ENCODE data around the gene NAA35.
A peak's percentile ranks its signal among the peaks of the same experiment; 100 is the strongest.
"Not testable (repeated sequence)": the region's sequence is repeated elsewhere in the genome, so short reads cannot be mapped to it uniquely, and the experiment has no call there.

NAA35 gene

GRCh38 chr9:85940832-85941621, at the start of gene NAA35:
TSS of gene NAA35 (plus strand) at chr9:85941146. CDS start at chr9:85942160, 1,014 bp downstream.
- peak within 1 kb of the TSS; percentile 87 for H3K27ac ChIP-seq
- DNase-seq (ENCODE audit: low read depth, low spot score) = peak; percentile 87

- H3K27ac ChIP-seq = no peak overlapping the region
- no peak for DNase-seq (ENCODE audit: low read depth, low spot score)
These were observed 48.5 kb upstream of the NAA35 start for GRCh38 chr9:85892401-85892800.

- no peak overlapping the region for H3K27ac ChIP-seq
- DNase-seq (ENCODE audit: low read depth, low spot score) = no peak
These were observed 45.3 kb upstream of the NAA35 start for GRCh38 chr9:85895685-85896084.

- no peak overlapping the region for H3K27ac ChIP-seq
- DNase-seq (ENCODE audit: low read depth, low spot score) = no peak
These were observed 43.1 kb upstream of the NAA35 start for GRCh38 chr9:85897848-85898247.

GRCh38 chr9:85898332-85898731, 42.6 kb upstream of the NAA35 start:
- DNase-seq (ENCODE audit: low read depth, low spot score) = no peak
- H3K27ac ChIP-seq = no peak overlapping the region

GRCh38 chr9:85899388-85899787, 41.6 kb upstream of the NAA35 start:
- DNase-seq (ENCODE audit: low read depth, low spot score) = no peak
- no peak overlapping the region for H3K27ac ChIP-seq

- DNase-seq (ENCODE audit: low read depth, low spot score) = peak; percentile 2
- H3K27ac ChIP-seq = no peak overlapping the region
These were observed 40.3 kb upstream of the NAA35 start for GRCh38 chr9:85900504-85901201.

GRCh38 chr9:85904975-85905374, 36.0 kb upstream of the NAA35 start:
- no peak for DNase-seq (ENCODE audit: low read depth, low spot score)

GRCh38 chr9:85905957-85906356, 35.0 kb upstream of the NAA35 start:
- DNase-seq (ENCODE audit: low read depth, low spot score) = no peak

More at GRCh38 chr9:85904975-85905374, 36.0 kb upstream of the NAA35 start:
- no peak overlapping the region for H3K27ac ChIP-seq

GRCh38 chr9:85909390-85909789, 31.6 kb upstream of the NAA35 start:
- no peak for DNase-seq (ENCODE audit: low read depth, low spot score)
- H3K27ac ChIP-seq = no peak overlapping the region

More at GRCh38 chr9:85905957-85906356, 35.0 kb upstream of the NAA35 start:
- H3K27ac ChIP-seq = no peak overlapping the region

- DNase-seq (ENCODE audit: low read depth, low spot score) = no peak
- no peak overlapping the region for H3K27ac ChIP-seq
These were observed 26.8 kb upstream of the NAA35 start for GRCh38 chr9:85914108-85914507.

GRCh38 chr9:85917756-85918155, 23.2 kb upstream of the NAA35 start:
- no peak for DNase-seq (ENCODE audit: low read depth, low spot score)
- H3K27ac ChIP-seq = no peak overlapping the region

- no peak for DNase-seq (ENCODE audit: low read depth, low spot score)
- no peak overlapping the region for H3K27ac ChIP-seq
These were observed 15.5 kb upstream of the NAA35 start for GRCh38 chr9:85925493-85925892.

GRCh38 chr9:85927076-85927475, 13.9 kb upstream of the NAA35 start:
- no peak overlapping the region for H3K27ac ChIP-seq
- DNase-seq (ENCODE audit: low read depth, low spot score) = no peak

GRCh38 chr9:85931495-85931894, 9.5 kb upstream of the NAA35 start:
- DNase-seq (ENCODE audit: low read depth, low spot score) = no peak

GRCh38 chr9:85935950-85936349, 5.0 kb upstream of the NAA35 start:
- not testable (repeated sequence) for DNase-seq (ENCODE audit: low read depth, low spot score); H3K27ac ChIP-seq

More at GRCh38 chr9:85931495-85931894, 9.5 kb upstream of the NAA35 start:
- H3K27ac ChIP-seq = no peak overlapping the region

GRCh38 chr9:85940275-85940831, 593 bp upstream of the NAA35 start:
- no peak for DNase-seq (ENCODE audit: low read depth, low spot score)
- peak overlapping the region; percentile 87 for H3K27ac ChIP-seq

- peak overlapping the region; percentile 87 for H3K27ac ChIP-seq
- DNase-seq (ENCODE audit: low read depth, low spot score) = no peak
These were observed 635 bp downstream of the NAA35 start for GRCh38 chr9:85941622-85941940.

GRCh38 chr9:85941966-85942912, 1.3 kb downstream of the NAA35 start:
- no peak for DNase-seq (ENCODE audit: low read depth, low spot score)
- peak overlapping the region; percentile 87 for H3K27ac ChIP-seq
